GDM1 (cell line): ENCODE data around the gene GRM5.
A peak's percentile ranks its signal among the peaks of the same experiment; 100 is the strongest.

Source experiments
- DNase-seq: peaks from one replicate; lab custom pipeline; 2025; lab: John Stamatoyannopoulos, UW

GRM5 gene

DNA sequence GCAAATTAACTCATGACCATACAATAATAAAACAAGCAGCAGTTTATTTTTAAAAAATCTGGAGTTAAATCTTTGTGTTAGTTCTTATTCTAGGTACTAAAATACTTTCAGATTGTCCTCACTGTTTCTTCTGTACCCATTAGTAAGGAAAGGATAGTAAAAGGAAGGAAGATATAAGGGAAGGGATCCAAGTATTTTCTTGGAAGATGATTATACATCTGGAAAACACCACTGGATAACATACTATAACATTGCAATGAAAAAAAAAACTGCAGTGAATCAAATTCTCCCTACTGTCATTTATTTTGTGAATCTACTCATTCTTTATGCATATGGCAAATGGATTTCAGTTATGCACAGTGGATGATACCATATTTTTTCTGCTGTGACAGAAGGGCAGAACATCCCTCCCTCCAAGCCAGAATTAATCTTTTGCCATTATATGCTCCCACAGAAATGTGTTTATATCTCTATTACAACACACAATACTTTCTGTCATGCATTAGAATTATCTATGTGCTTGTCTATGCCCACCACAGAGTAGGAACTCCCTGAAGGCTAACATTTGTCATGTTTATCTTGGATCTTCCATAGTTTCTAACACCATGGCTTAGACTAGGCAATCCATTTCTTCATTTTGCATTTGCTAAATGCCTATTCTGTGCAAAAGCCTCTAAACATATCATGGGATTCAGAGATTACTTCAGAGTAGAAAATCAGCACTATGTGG, 446.0 kb downstream of the GRM5 start:
- no peak for DNase-seq

DNA sequence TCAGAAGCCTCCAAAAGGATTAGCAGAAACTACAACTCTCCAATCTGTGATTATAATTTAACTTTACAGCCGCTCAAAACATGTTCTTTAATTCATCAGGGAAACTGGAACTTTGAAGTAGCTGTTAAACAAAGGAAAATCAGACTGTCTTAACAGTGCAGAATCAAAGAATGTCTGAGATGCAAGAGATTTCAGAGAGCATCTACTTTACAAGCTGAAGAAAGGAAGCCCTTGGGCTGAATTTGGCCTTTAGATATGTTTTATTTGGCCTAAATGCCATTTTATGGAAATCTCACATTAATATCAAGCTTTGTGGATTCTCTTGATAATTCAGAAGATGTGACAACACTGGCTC, 446.7 kb downstream of the GRM5 start:
- DNase-seq, result no peak

DNA sequence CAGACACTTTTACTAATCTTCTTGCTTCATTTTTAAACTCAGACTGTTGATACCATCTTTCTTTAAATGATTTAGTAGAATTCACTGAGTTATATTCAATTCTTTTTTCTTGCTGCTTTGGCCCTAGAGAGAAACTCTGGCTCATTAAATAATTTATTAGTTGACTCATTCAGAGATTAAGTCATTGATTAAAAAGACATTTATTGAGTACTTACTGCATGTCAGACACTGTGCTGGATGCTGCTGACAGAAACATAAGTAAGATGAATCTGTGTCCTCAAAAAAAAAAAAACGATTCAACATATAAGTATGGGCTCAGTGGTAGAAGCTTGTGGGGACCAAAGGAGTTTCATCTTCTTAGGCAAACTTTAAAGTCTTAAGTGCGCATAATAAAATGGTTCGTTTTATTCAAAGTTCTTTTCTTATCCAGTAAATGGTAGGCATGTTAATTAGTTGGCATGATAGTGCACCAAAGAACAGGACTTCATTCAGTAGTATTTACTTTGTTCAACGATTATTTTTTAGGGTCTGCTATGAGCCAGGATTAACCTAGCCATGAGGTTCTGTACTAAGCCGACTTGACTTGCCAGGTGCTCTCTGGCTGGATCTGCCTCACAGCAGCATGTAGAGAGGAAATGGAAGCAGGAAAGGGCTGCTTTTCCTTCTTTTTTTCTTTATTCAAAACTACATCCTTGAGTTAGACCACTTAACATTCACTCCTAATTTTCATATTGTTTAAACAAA, 447.3 kb downstream of the GRM5 start:
- no peak for DNase-seq

DNA sequence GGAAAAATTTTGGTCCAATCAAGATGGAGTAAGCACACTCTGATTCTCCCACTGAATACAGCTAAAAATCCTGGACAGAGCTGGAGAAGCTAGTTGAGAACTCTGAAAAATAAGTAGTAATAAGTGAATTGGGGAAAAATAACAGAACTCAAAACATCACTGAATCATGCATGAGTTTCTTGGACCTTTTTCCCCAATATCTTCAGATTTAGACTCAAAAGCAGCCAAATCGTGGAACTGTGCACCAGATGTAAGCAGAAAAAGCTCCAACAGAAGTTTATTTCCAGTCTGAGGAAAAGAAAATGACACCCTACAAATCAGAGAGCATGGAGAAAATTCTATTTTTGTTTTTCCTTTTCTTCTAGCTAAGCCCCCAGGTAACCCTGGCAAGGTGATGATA, 448.6 kb downstream of the GRM5 start:
- no peak for DNase-seq

DNA sequence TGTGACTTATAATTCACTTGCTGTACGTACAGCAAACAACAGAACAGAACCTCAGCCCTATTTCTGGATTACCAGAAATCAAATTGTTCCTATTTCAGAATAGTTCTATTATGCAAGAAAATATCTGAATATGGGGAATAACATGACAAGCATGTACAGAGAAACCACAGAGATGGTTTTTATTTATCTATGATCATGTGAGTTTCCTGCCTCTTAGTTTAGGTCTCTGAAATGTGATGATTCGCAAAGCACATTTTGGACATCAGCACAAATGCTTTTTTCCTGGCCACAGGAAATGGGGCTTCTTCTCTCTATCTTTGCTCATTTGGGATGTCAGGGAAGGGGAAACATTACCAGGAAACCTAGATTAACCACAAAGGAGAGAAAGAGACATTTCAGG, 461.5 kb downstream of the GRM5 start:
- no peak for DNase-seq

DNA sequence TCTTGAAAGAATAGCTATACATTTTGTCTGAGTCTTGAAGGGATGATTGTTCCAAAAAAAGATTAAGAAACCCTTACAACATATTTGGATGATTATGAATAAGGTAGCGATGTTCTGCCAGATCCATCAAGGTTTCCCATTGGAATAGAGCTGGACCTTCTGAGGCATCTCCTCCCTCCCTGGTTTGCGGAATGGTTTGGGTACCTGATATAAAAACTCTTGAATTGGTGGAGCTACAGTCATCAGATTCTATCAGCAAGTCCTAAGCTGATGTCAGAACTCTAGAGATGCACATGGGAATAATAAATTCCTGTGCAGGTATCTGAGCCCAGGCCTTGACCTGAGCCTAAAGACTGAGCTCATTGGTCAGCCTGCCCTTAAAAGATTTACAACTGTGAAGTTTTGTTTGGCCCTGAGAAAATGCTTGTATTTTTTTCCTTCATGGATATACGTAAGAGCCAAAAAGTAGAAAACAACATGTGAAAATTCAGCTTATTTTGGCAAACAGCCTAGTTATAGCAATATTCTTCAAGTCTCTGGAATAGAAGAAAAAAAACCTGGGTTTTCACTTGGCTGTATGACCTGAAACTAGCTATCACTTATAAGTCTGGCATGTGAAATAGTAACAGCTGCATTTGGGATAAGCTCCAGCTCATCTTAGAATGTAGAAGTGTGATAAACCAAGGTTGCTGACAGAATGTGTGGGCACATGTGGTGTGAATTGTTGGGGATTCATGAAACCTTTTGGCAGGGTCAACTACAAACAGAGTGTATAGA, 462.5 kb downstream of the GRM5 start:
- DNase-seq, result no peak

DNA sequence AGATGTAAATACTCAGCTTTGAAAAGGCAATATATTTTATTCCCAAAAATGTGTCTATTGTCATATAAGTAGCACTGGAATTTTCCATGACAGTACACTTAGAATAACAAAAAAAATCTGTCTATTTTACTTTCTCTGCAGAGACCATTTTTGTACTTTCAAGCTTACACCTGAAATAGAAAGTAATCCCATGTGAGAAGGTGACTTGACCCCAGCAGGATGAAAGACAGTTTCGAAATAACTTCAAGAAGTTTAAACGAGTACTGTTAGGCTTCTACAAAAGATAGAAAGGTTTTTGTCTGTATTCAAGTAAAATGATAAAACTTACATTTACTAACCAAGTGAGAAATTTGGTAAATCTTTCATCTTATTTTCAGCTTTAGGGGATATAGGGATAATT, 468.4 kb downstream of the GRM5 start:
- no peak for DNase-seq

DNA sequence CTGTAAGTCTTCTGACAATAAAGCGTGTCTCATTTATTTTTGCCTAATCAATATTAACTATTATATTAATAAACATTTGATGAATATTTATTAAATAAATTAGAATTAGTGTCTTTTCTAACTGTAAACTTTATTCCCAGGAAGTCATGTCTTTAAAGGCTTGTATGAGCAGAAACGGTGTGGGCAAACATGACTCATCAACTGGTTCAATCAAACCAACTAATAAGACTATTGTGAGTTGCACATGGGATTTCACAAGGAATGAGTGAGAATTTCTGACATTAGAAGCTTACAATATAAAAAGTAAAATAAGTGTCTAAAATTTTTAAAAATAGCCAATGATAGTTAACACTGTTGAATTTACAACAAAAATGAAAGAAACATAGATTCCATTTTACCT, 469.0 kb downstream of the GRM5 start:
- DNase-seq, result no peak

DNA sequence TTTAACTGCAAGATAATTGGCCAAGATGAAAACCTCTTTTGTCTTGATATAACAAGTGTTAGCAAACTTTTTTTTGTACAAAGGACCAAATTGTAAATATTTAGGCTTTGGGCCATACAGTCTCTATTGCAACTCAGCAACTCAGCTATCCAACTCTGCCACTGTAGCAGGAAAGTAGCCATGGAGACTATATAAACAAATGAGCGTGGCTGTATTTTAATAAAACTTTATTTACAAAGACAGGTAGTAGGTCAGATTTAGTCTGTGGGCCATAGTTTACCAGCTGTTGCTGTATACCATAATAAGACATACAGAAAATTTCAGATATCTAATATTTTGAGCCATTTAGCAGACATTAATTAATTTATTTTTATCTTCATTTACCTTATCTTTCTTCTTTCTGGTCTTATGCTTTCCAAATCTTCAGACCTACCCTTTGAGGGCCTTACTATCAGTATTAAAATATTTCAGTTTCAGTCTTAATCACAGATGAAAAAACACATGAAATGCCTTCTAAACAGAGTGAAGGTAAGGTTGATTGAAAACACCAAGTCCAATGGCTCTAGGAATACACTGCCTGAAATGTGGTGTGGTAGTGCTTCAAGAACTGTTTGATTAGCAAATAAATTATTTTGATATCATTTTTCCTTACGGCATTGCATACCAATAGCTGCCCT, 471.4 kb downstream of the GRM5 start:
- DNase-seq, result no peak

DNA sequence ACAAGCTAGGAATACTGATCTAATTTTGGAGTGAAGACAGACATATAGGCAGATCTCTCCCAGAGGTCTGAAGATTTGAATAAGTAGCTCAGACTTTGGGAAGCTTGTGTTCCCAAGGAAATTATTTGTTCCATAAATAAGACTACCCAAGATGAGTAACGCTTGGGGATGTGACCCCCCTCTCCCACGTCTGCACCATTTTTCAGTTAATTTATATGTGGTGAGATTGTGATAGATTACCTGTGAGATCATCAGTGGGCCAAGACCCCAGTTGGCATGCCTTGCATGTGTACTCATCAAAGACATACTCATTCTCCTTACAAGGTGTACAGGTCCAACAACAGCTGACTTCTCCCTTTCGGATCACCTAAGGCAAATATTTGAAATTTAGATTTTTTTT, 475.4 kb downstream of the GRM5 start:
- no peak for DNase-seq

DNA sequence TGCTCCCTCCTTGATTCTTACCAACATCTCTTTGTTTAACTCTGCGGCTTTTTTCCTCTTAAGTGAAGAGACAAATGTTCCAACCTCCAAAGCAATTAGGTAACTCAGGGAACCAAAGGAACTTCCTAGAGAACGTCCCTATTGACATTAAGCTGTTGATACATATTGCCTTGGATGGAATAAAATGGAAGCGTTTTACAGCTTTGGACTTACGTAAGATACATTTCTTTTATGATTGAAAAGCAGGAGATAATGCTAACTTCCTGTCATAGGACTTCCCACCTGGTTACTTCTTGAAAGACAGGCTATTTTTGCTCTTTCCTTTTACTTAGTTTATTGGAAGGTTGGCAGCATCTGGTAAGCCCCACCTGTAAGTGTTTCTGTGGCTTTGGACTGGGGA, 482.5 kb downstream of the GRM5 start:
- DNase-seq, result no peak

DNA sequence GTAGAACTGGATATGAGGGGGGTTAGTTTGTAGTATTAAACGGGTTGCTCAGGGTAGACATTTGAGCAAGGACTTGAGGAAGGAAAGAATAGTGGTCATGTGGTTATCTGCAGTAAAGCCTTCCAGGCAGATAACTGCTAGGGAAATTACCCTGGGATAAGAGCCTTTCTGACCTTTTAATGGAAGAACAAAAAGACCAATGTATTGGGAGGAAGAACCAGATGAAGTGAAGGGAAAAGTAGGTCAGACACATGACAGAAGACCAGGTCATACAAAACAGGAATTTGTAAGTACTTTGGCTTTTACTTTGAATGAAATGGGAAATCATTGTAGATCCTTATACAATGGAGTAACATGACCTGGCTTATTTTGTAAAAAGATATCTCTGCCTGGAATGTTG, 486.3 kb downstream of the GRM5 start:
- no peak for DNase-seq

DNA sequence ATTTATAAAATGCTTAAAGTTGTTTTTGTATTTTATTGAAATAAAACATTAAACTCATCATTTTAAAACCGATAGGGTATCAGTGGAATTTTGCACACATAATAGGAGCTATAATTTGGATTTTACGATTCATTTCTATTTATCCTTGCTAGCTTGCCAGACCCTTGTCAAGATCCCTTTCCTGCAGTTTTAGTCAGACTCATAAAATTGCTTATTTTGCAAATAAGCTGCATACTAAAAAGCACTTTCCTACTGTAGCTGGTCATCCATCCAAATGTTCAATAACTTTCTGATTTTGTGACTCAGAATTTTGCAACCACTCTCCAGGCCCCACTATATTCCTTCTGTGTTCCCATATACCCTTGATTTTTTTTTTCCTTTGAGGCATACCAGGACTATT, 489.0 kb downstream of the GRM5 start:
- no peak for DNase-seq

DNA sequence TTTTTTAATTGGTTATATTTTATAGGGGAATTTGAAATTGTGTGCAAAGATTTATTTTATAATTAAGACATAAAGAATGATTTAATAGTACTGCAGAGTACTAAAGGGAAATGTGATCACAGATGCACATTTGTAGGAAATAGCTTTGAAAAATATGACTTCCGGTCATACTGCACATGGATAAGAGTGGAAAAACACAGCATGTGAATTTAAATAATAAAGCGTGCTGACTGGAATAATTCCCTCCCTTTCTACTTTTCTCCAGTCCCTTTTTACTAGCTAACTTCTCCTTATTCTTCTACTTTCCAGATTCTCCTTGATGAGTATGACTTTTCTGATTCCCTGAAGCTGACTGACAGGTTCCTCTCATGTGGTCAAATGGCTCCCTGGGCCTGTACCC, 489.9 kb downstream of the GRM5 start:
- DNase-seq, result no peak

DNA sequence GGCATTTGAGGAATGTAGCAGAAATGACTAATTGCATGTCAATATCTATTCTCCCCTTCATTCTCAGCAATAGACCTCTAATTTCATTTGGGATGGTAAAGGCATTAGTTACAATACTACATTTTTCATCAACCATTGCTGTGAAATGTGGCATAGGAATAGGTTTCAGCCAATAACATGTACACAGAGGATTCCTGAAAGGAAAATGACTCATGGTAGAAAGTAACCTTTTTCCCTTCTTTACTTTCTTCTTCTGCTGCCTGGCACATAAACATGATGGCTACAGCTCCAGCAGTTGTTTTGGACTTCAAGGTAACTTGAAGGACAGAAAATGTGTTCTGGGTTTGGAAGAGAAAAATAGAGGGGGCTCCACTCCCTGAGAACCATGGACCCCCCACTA, 496.4 kb downstream of the GRM5 start:
- DNase-seq, result no peak

DNA sequence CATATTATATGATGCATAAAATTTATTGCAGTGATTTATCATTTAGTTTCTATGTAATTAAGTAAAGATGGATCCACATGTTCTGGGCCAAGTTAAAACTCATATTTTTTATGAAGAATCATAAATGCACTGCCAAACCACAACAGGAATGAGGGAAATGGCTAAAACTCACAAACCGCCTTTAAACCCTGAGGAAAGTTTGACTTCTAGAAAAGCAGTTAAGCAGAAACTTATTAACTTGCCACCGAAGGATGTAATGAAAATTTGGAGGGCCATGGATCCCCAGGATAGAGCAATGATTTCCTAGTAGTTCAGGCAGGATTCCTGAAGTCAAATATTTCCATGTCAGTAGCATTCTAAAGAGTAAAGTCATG, 510.0 kb downstream of the GRM5 start:
- DNase-seq, result no peak

DNA sequence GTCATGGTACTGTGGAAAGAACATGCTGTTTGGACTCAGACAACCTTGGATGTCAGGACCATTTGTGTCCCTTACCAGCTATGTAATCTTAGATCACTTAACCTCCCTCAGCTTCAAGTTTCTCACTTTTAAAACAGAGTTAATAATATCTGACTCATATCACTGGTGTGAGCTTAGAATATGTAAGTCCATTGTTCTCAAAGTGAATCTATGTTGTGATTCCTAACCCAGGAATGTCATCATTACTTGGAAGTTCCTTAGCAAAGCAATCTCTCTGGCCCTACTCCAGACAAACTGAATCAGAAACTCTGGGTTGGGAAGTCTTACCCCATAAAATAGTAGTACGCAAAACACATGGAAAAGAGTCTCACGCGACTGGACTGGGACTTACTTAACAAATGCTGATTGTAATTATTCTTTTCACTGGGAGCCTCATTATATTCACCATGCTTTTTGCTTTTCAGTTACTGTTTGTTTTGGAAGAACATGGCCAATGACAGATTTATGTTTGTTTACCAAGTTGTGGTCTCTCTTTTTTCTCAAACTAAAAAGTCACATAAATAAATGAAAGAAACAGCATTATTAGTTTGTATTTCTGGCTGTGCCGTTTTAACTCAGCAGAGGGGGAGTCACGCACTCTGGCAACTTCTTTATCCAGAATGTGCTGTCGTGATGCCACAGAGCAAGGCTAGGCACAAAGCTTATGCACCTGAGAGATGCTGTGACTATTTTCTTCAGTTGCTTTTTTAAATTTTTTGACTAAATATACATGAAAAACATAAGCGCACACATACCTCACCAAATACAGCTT, 510.6 kb downstream of the GRM5 start:
- DNase-seq, result no peak

DNA sequence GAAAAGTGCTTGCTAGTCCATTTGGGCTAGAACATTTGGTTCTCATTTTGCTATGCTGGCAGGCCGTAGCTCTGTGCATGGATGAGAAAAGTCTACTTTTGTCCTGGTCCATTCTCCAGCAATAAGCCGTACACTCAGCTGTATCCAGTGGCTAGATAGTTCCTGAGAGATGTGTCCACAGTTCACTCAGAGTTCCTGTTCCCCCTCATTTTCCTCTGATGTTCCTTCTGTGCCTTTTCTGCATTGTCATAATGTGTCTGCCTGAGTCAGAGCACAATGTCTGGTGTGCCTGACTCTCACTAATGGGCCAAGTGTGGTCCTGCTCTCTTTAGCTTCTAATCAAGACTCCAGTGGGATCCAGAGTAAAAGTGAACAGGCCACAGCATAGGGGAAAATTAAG, 512.6 kb downstream of the GRM5 start:
- DNase-seq, result no peak

DNA sequence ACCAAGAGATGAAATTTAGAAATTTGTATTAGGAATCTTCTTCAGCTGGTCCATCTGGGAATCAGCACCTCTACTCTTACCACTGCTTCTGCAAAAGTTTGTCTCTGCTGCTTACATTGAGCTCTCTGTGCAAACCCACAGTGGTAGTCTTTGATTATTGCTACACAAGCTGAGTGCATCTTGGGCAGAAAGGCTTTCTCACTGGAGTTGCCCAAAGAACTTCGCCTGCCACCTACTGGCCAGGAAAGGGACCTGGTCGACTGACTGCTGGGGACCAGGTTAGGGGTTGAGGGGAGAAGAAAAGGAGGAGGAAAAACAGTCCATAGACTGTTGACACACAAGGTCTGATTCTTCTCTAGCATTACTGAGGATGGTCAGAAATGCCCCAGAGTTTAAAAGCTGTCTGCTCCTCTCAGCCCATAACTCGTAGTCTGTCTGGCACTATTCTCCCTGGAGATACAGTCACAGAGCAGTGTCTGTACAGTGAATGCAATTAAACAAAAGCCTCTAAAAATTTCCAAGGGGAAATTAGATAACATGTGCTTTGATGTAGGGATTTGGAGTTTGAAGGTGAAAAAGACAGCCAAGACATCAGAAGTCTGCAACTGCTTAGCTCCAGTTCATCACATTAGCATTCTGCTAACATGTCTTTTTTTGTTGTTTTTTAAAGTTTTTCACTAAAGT, 513.3 kb downstream of the GRM5 start:
- DNase-seq, result peak; percentile 33

DNA sequence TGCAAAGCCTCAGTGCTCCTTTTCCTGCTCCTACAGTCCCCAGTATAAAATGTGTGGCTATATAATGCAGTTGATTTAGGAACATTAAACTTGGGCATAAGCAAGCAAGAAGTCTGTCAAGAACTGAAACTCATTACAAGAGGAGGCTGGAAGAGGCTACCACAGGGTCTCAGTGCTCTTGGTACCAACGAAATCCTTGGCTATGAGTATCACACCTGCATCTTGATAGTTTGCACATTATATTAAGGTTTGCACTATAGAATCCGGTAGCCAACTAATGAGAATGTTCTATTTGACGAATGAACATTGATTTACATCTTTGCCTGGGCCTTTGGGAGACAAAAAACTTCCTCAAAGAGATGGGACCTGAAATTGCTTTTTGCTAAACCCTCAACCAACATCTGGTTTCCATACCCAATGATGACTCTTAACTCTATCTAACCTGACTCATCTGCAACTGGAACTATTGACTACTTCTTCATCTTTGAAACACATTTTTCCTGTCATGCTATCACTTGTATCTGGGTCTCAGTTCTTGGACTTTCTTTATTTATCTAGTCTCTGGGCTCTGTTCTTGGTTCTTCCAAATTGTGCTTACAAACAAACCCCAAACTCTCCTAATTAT, 521.0 kb downstream of the GRM5 start:
- no peak for DNase-seq
